K562 (cell line): ENCODE data around the gene RNF103. TPM values are rescaled to one million over a fixed set of nuclear protein-coding genes. Genes with fewer than 3 reads are reported as not detected.

Source experiments
- ATAC-seq: fragments of 200-7000 bp; cut with Tn5 transposase; 3 replicates; pipeline ENCODE4 v1.9.1; 2020; ENCODE audit warnings: moderate library complexity
- BruUV-seq: library from RNA; stranded (reverse); fragments of 400-500 nt; replicated peaks from 2 replicates; lab custom pipeline; 2021; lab: Mats Ljungman, UMichigan
- CTCF ChIA-PET: fragments of 300-600 bp; formaldehyde crosslinking; extraction: SDS; loops from one replicate; lab custom pipeline; 2021; ENCODE audit warnings: low intra/inter-chr PET ratio; lab: Yijun Ruan, JAX
- POLR2A ChIA-PET: fragments of 300-600, 350-650 bp; sonication (Branson Sonifier 250); formaldehyde crosslinking; extraction: SDS; loops from one replicate; lab custom pipeline; 2021; ENCODE audit warnings: antibody characterized with exemption, inconsistent platforms; lab: Yijun Ruan, JAX
- DNase-seq, 4 experiments: peaks; one replicate each; pipeline versions ENCODE4 v3.0.0 to v3.0.0-alpha.2; 2011 to 2018; ENCODE audit warnings: low spot score in 3 of 4, mixed read lengths in 3 of 4; ENCODE audit errors: extremely low read depth in 1 of 4
- FAIRE-seq: peaks from 2 replicates; lab custom pipeline; 2011; peaks lifted over from hg19 to GRCh38; lab: Jason Lieb, UNC
- H2AFZ ChIP-seq: 2 replicates; pipeline ENCODE4 v1.6.0; 2011; ENCODE audit warnings: low read depth, low read length, control low read depth, inconsistent platforms
- H3K27ac ChIP-seq: fragments of 200-600 bp; 3 replicates; pipeline ENCODE4 v1.8.0; 2011; ENCODE audit warnings: low read depth, mild to moderate bottlenecking, control low read depth, inconsistent platforms, low read length, moderate library complexity, mixed read lengths; ENCODE audit errors: extremely low read depth
- H3K27me3 ChIP-seq, 2 experiments: fragments of 300-600 bp in 1 of 2; 2 replicates in 1 of 2; 3 replicates in 1 of 2; pipeline versions ENCODE4 v1.6.0 to v1.8.0; 2011; ENCODE audit warnings: inconsistent platforms in 2 of 2, low read length in 2 of 2, mild to moderate bottlenecking in 1 of 2, mixed read lengths in 1 of 2, moderate library complexity in 1 of 2; ENCODE audit not compliant: control insufficient read depth in 2 of 2, insufficient read depth in 2 of 2
- H3K36me3 ChIP-seq: fragments of 300-600 bp; 3 replicates; pipeline ENCODE4 v1.8.0; 2011; ENCODE audit warnings: mild to moderate bottlenecking, low read length, inconsistent platforms; ENCODE audit not compliant: control insufficient read depth, insufficient read depth
- H3K4me1 ChIP-seq, 2 experiments: fragments of 200-600 bp in 1 of 2; replicated peaks in 1 of 2; 2 replicates in 1 of 2; 3 replicates in 1 of 2; pipeline versions ENCODE4 v1.5.1 to v1.8.0; 2011; ENCODE audit warnings: inconsistent platforms in 2 of 2, low read length in 2 of 2, mild to moderate bottlenecking in 1 of 2, mixed read lengths in 1 of 2, moderate library complexity in 1 of 2; ENCODE audit not compliant: control insufficient read depth in 2 of 2, insufficient read depth in 2 of 2
- H3K4me2 ChIP-seq: 2 replicates; pipeline ENCODE4 v1.6.1; 2011; ENCODE audit warnings: low read length, control low read depth, inconsistent platforms, mixed read lengths; ENCODE audit not compliant: insufficient read depth
- H3K4me3 ChIP-seq: fragments of 200-600 bp; sonication (generic), shearing (Covaris generic); 2 replicates; pipeline ENCODE4 v1.5.1; 2016; ENCODE audit warnings: control low read depth, inconsistent platforms
- H3K79me2 ChIP-seq: fragments of 200-600 bp; 3 replicates; pipeline ENCODE4 v1.8.0; 2011; ENCODE audit warnings: low read length, inconsistent platforms; ENCODE audit not compliant: control insufficient read depth, insufficient read depth
- H3K9ac ChIP-seq, 2 experiments: 2 replicates each; pipeline versions ENCODE4 v1.6.0 to v1.6.1; 2011; ENCODE audit warnings: low read depth in 2 of 2, low read length in 2 of 2, control low read depth in 1 of 2, inconsistent platforms in 1 of 2, mild to moderate bottlenecking in 1 of 2, mixed read lengths in 1 of 2; ENCODE audit not compliant: insufficient read depth in 1 of 2
- H3K9me1 ChIP-seq: one replicate; pipeline ENCODE4 v1.6.0; 2011; ENCODE audit warnings: inconsistent platforms, mild to moderate bottlenecking, low read length, moderate library complexity; ENCODE audit not compliant: control insufficient read depth, insufficient read depth
- H3K9me3 ChIP-seq: replicated peaks from 2 replicates; pipeline ENCODE4 v1.5.1; 2011; ENCODE audit warnings: low read depth, low read length, inconsistent platforms; ENCODE audit not compliant: control insufficient read depth, insufficient read depth
- H4K20me1 ChIP-seq: replicated peaks from 2 replicates; pipeline ENCODE4 v1.6.1; 2011; ENCODE audit warnings: low read length, inconsistent platforms, mixed read lengths; ENCODE audit not compliant: control insufficient read depth, insufficient read depth
- ARHGAP35 ChIP-seq: fragments of 450-650 bp; IDR thresholded peaks from 2 replicates; pipeline ENCODE4 v1.6.1; 2018; ENCODE audit not compliant: partially characterized antibody
- ARID4B ChIP-seq: sonication (generic); formaldehyde crosslinking; IDR thresholded peaks from 2 replicates; pipeline ENCODE4 v1.8.0; 2022; ENCODE audit warnings: mild to moderate bottlenecking, missing genetic modification reagents
- BACH1 ChIP-seq: fragments of 200-800 bp; sonication (Bioruptor generic); IDR thresholded peaks from 2 replicates; pipeline ENCODE4 v1.6.1; 2016; ENCODE audit warnings: missing genetic modification characterization, missing compliant biosample characterization
- CBFA2T2 ChIP-seq: fragments of 450-650 bp; conservative IDR thresholded peaks from 2 replicates; pipeline ENCODE4 v1.6.1; 2017; ENCODE audit warnings: mild to moderate bottlenecking
- DNMT1 ChIP-seq: fragments of 450-650 bp; IDR thresholded peaks from 2 replicates; pipeline ENCODE4 v1.6.1; 2016; ENCODE audit warnings: antibody characterized with exemption, mild to moderate bottlenecking
- ETV5 ChIP-seq: sonication (generic); formaldehyde crosslinking; IDR thresholded peaks from 2 replicates; pipeline ENCODE4 v1.4.0; 2020; ENCODE audit warnings: low read depth, mild to moderate bottlenecking, missing genetic modification reagents
- KAT8 ChIP-seq: fragments of 450-650 bp; IDR thresholded peaks from 2 replicates; pipeline ENCODE4 v1.6.1; 2016; ENCODE audit warnings: low read depth, mild to moderate bottlenecking
- KLF1 ChIP-seq: fragments of 450-650 bp; IDR thresholded peaks from 2 replicates; pipeline ENCODE4 v1.6.1; 2016; ENCODE audit warnings: missing genetic modification characterization, missing compliant biosample characterization
- KLF10 ChIP-seq: fragments of 250-450 bp; sonication (Bioruptor Pico); IDR thresholded peaks from 2 replicates; pipeline ENCODE4 v1.6.1; 2021; ENCODE audit warnings: matching md5 sums
- PRPF4 ChIP-seq: fragments of 200-400 bp; formaldehyde crosslinking; IDR thresholded peaks from one replicate; pipeline ENCODE4 v1.6.1; 2017; ENCODE audit warnings: low read length, low read depth, mild to moderate bottlenecking; ENCODE audit not compliant: insufficient read depth, poor library complexity, severe bottlenecking
- SAFB ChIP-seq: fragments of 200-400 bp; formaldehyde crosslinking; IDR thresholded peaks from 2 replicates; pipeline ENCODE4 v1.6.1; 2017; ENCODE audit warnings: low read depth, low read length, borderline replicate concordance
- THRB ChIP-seq: fragments of 450-650 bp; formaldehyde crosslinking; conservative IDR thresholded peaks from 2 replicates; pipeline ENCODE4 v1.4.0; 2022; ENCODE audit warnings: mild to moderate bottlenecking, missing genetic modification characterization
- TSC22D4 ChIP-seq: fragments of 450-650 bp; IDR thresholded peaks from 2 replicates; pipeline ENCODE4 v1.6.1; 2016; ENCODE audit warnings: missing genetic modification characterization, missing biosample characterization, control low read depth
- ZBTB2 ChIP-seq: fragments of 450-650 bp; IDR thresholded peaks from 2 replicates; pipeline ENCODE4 v1.6.1; 2016; ENCODE audit warnings: antibody characterized with exemption
- ZNF431 ChIP-seq: sonication (generic); formaldehyde crosslinking; IDR thresholded peaks from 2 replicates; pipeline ENCODE4 v1.8.0; 2022; ENCODE audit warnings: mild to moderate bottlenecking, missing genetic modification reagents
- ZNF780A ChIP-seq: fragments of 250-450 bp; sonication (Bioruptor Pico); IDR thresholded peaks from 2 replicates; pipeline ENCODE4 v1.5.0; 2021; ENCODE audit warnings: mild to moderate bottlenecking
- WGBS: fragments of 100-300 bp; shearing (Covaris generic); methylation state at CpG from one replicate; pipeline ENCODE4 v1.1.6; 2016; ENCODE audit warnings: low coverage, mixed read lengths; ENCODE audit not compliant: insufficient coverage; ENCODE audit errors: missing lambda C conversion rate; 5-methylcytosine and 5-hydroxymethylcytosine counted together
- in situ Hi-C: fragments of 300-500 bp; cut with MboI; formaldehyde crosslinking; loops from 4 replicates; pipeline ENCODE4 v1.15.0; 2018; ENCODE audit warnings: inconsistent platforms, mixed read lengths
- intact Hi-C: fragments of 100-400 bp; cut with micrococcal nuclease; formaldehyde crosslinking; loops from 2 replicates; pipeline ENCODE4 v1.14.2; 2022
- polyA plus RNA-seq, 8 experiments: library from polyadenylated mRNA; depleted of rRNA in 4 of 8; stranded (reverse) in 5 of 8; unstranded in 3 of 8; fragments of >200 nt; fragmentation: Nextera tagmentation in 2 of 8; fragmentation: Illumina TruSeq in 1 of 8; extraction: Ambion mirVana in 2 of 8; extraction: Trizol in 1 of 8; gene quantifications; 2 replicates each; pipeline versions ENCODE4 v1.2.1 to v1.2.3, GENCODE V29; 2011 to 2014; ENCODE audit warnings: inconsistent platforms in 1 of 8, missing spikeins in 1 of 8
- total RNA-seq, 7 experiments: library from RNA; depleted of rRNA in 6 of 7; stranded (reverse); fragments of >200 nt in 6 of 7; fragmentation: Illumina TruSeq in 2 of 7; extraction: Trizol in 2 of 7; gene quantifications; 2 replicates each; pipeline versions ENCODE4 v1.2.1 to v1.2.3, GENCODE V29; 2011 to 2021; ENCODE audit warnings: low replicate concordance in 1 of 7

Gene RNF103
- total and polyA plus RNA-seq, 9 of the 15 experiments (the other 6 are each of a cell fraction or from before 2014, with no cell fraction given): 1.2 to 6.8 (median 4.6) TPM

GRCh38 chr2:86615596-86615995, 8.1 kb downstream of the RNF103 start (continued):
- TF ChIP-seq BACH1 (tag) (no peak), ZNF780A (no peak), CBFA2T2 (no peak), KAT8 (no peak), ZNF431 (CRISPR knock-in tag) (no peak), KLF10 (CRISPR knock-in tag) (no peak), DNMT1 (no peak), PRPF4 (no peak), ZBTB2 (no peak)

GRCh38 chr2:86613515-86613914, 10.2 kb downstream of the RNF103 start:
- no peak overlapping the region for H3K27ac ChIP-seq
- H3K9me1 ChIP-seq: no peaks in the 10 kb centered on the region
- no peaks in the 10 kb centered on the region for H3K4me1 ChIP-seq
- no peak overlapping the region for H2AFZ ChIP-seq
- no peaks in the 10 kb centered on the region for H3K9me3 ChIP-seq
- POLR2A ChIA-PET: interaction anchor here (0.9 to 1.1 kb wide), 2 partner anchors 9 kb away, joined by 4 to 8 read pairs; no protein-coding TSS in a partner anchor
- no peaks in the 10 kb centered on the region; the same call in 1 of the 2 replicates for H4K20me1 ChIP-seq
- no TSS peak for BruUV-seq
- WGBS: 73% methylated on average over 4 of the region's 4 CpGs
- no peak overlapping the region for H3K4me3 ChIP-seq
- FAIRE-seq (no peak), DNase-seq (no peak), ATAC-seq (no peak)
- peaks cover 6% of the 10 kb centered on the region; the same call in 1 of the 3 replicates for H3K36me3 ChIP-seq
- H3K9ac ChIP-seq: no peak overlapping the region
- H3K27me3 ChIP-seq: no peaks in the 10 kb centered on the region
- intact Hi-C loops (no loop called here), in situ Hi-C loops (no loop called here)
- CTCF ChIA-PET: no interaction called here
- no peak overlapping the region for H3K4me2 ChIP-seq
- no peaks in the 10 kb centered on the region for H3K79me2 ChIP-seq
- TF ChIP-seq ETV5 (CRISPR knock-in tag) (no peak), THRB (CRISPR knock-in tag) (no peak), TSC22D4 (tag) (no peak), ARHGAP35 (no peak), SAFB (no peak), KLF1 (no peak), ARID4B (CRISPR knock-in tag) (no peak)
